Endothelial cell of umbilical vein (primary cell): ENCODE data around the gene P3H2.

Experiments
- EZH2 ChIP-seq: IDR thresholded peaks from 2 replicates; pipeline ENCODE4 v1.6.1; 2012; ENCODE audit warnings: borderline replicate concordance, low read depth, mild to moderate bottlenecking, moderate library complexity, low read length, inconsistent platforms; ENCODE audit not compliant: severe bottlenecking
- JUN ChIP-seq: IDR thresholded peaks from 2 replicates; pipeline ENCODE4 v1.6.1; 2011; ENCODE audit warnings: borderline replicate concordance, low read depth; ENCODE audit not compliant: insufficient read length, insufficient read depth
- MAX ChIP-seq: IDR thresholded peaks from 2 replicates; pipeline ENCODE4 v1.6.1; 2011; ENCODE audit not compliant: insufficient read depth, insufficient read length
- MYC ChIP-seq: IDR thresholded peaks from one replicate; pipeline ENCODE4 v1.6.1; 2011; ENCODE audit warnings: mild to moderate bottlenecking, low read depth, low read length
- POLR2A ChIP-seq: IDR thresholded peaks from 2 replicates; pipeline ENCODE4 v1.6.1; 2012; ENCODE audit warnings: low read depth, mild to moderate bottlenecking, control low read depth, low read length
- POLR2AphosphoS5 ChIP-seq: IDR thresholded peaks from 2 replicates; pipeline ENCODE4 v1.6.1; 2012; ENCODE audit warnings: low read depth, mild to moderate bottlenecking, control low read depth, low read length, moderate library complexity; ENCODE audit not compliant: insufficient read depth
- TF ChIP-seq, protein P1 (sequence below), 2 donors: IDR thresholded peaks; 1 replicate in 1 of 2; 2 replicates in 1 of 2; pipeline ENCODE4 v1.5.1; 2011; ENCODE audit warnings: low read length in 2 of 2, mild to moderate bottlenecking in 2 of 2, moderate library complexity in 2 of 2, control low read depth in 1 of 2, inconsistent platforms in 1 of 2, low read depth in 1 of 2; ENCODE audit not compliant: insufficient read depth in 1 of 2; ENCODE audit errors: extremely low read depth in 1 of 2

GRCh38 chr3:190040145-190040544, 80.6 kb downstream of the P3H2 start:
- TF ChIP-seq, protein P1, sequence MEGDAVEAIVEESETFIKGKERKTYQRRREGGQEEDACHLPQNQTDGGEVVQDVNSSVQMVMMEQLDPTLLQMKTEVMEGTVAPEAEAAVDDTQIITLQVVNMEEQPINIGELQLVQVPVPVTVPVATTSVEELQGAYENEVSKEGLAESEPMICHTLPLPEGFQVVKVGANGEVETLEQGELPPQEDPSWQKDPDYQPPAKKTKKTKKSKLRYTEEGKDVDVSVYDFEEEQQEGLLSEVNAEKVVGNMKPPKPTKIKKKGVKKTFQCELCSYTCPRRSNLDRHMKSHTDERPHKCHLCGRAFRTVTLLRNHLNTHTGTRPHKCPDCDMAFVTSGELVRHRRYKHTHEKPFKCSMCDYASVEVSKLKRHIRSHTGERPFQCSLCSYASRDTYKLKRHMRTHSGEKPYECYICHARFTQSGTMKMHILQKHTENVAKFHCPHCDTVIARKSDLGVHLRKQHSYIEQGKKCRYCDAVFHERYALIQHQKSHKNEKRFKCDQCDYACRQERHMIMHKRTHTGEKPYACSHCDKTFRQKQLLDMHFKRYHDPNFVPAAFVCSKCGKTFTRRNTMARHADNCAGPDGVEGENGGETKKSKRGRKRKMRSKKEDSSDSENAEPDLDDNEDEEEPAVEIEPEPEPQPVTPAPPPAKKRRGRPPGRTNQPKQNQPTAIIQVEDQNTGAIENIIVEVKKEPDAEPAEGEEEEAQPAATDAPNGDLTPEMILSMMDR (IDR thresholded peaks at IDR 0.05; ENCODE audit: extremely low read depth in 1 of 2, insufficient read depth in 1 of 2, low read depth in 1 of 2, low read length in 2 of 2): no peak
- no peak for TF ChIP-seq POLR2AphosphoS5
- TF ChIP-seq MAX: no peak
- no peak for TF ChIP-seq POLR2A
- no peak for TF ChIP-seq EZH2
- no peak for TF ChIP-seq MYC
- TF ChIP-seq JUN: no peak
